ENCODE results near the gene AFF3. TPM values are rescaled to one million over a fixed set of nuclear protein-coding genes. Genes with fewer than 3 reads are reported as not detected.

AFF3 gene
- total RNA-seq, 1 experiment from 2014 or later: 0.22 TPM

DNA sequence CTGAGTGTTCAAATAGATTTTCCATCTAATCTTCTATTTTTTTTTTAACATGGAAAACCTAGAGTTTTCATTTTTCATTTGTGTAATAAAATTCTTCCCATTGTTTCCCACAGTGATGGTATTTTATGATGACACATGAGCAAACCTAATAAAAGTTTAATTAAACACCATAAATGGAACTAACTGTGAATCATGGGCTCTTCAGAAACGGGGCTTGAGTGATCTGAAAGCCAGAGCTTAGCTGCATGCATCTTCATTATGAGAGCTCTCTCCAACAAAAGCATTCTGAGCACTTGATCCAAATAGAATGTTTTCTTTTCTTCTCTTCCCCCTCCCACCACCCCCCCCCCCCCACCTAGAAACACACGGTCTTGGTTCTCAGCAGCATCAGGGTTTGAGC, 570.4 kb downstream of the AFF3 start:
- Mint-ChIP-seq H3K9me3 (no peaks in the 10 kb centered on the region), H3K27me3 (ENCODE audit: low read depth) (no peaks in the 10 kb centered on the region; the same call in 1 of the 2 replicates), H3K36me3 (ENCODE audit: insufficient read depth in 1 of 3, low read depth in 3 of 3) (no peaks in the 10 kb centered on the region), H3K27ac (0 out of 7 replicates have a peak overlapping the region, but pooled peaks of 1 of the 3 experiments have one; percentile 42), H3K4me3 (no peak overlapping the region), H3K4me1 (peaks cover 23 to 26% of the 10 kb centered on the region in 2 experiments)
- no peak overlapping the region for H2BK12ac ChIP-seq (ENCODE audit: insufficient read length, low read depth, low read length)
- H2AFZ ChIP-seq (ENCODE audit: low read length): no peak overlapping the region
- H2BK5ac ChIP-seq (ENCODE audit: insufficient read length, low read length): no peak overlapping the region
- no peak overlapping the region for H2BK15ac ChIP-seq (ENCODE audit: low read depth, low read length)
- H3K23me2 ChIP-seq (ENCODE audit: insufficient read length, low read depth, low read length, poor library complexity, severe bottlenecking): no peaks in the 10 kb centered on the region
- no peak overlapping the region for H4K91ac ChIP-seq (ENCODE audit: insufficient read length, low read depth, low read length)
- H3K23ac ChIP-seq (ENCODE audit: insufficient read length, low read depth, low read length): no peak overlapping the region
- H3K9ac ChIP-seq (ENCODE audit: extremely low read depth, insufficient read length, low read length): no peak overlapping the region
- TF ChIP-seq, protein P1, sequence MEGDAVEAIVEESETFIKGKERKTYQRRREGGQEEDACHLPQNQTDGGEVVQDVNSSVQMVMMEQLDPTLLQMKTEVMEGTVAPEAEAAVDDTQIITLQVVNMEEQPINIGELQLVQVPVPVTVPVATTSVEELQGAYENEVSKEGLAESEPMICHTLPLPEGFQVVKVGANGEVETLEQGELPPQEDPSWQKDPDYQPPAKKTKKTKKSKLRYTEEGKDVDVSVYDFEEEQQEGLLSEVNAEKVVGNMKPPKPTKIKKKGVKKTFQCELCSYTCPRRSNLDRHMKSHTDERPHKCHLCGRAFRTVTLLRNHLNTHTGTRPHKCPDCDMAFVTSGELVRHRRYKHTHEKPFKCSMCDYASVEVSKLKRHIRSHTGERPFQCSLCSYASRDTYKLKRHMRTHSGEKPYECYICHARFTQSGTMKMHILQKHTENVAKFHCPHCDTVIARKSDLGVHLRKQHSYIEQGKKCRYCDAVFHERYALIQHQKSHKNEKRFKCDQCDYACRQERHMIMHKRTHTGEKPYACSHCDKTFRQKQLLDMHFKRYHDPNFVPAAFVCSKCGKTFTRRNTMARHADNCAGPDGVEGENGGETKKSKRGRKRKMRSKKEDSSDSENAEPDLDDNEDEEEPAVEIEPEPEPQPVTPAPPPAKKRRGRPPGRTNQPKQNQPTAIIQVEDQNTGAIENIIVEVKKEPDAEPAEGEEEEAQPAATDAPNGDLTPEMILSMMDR (conservative IDR thresholded peaks at IDR 0.05): no peak
- no peaks in the 10 kb centered on the region for H3K9me3 ChIP-seq (ENCODE audit: control insufficient read depth, low read depth, low read length)
- H3K18ac ChIP-seq (ENCODE audit: insufficient read length, low read depth, low read length): no peak overlapping the region
- no peak overlapping the region for H3K4ac ChIP-seq (ENCODE audit: low read depth, low read length)
- no peak overlapping the region for H3K27ac ChIP-seq (ENCODE audit: insufficient read length, low read depth, low read length)
- no peak overlapping the region for H3K56ac ChIP-seq (ENCODE audit: insufficient read length, low read depth, low read length)
- no peaks in the 10 kb centered on the region for H3K27me3 ChIP-seq (ENCODE audit: insufficient read depth, low read length)
- no peak overlapping the region for H4K5ac ChIP-seq (ENCODE audit: insufficient read length, low read depth, low read length)
- no peaks in the 10 kb centered on the region for H3K79me2 ChIP-seq (ENCODE audit: insufficient read depth, low read length)
- H3K4me1 ChIP-seq (ENCODE audit: insufficient read depth, low read length): no peaks in the 10 kb centered on the region; the same call in 1 of the 2 replicates
- H2BK120ac ChIP-seq (ENCODE audit: low read depth, low read length, poor library complexity, severe bottlenecking): no peak overlapping the region
- no peaks in the 10 kb centered on the region for H4K20me1 ChIP-seq (ENCODE audit: control insufficient read depth, insufficient read depth, insufficient read length)
- no peak for DNase-seq
- no peak overlapping the region for H3K4me2 ChIP-seq (ENCODE audit: insufficient read depth, insufficient read length, low read length)
- no peak overlapping the region for H3T11ph ChIP-seq (ENCODE audit: low read length)
- H3K14ac ChIP-seq (ENCODE audit: insufficient read depth, low read length): no peak overlapping the region
- H3K79me1 ChIP-seq (ENCODE audit: insufficient read depth, low read depth, low read length, poor library complexity, severe bottlenecking): no peaks in the 10 kb centered on the region
- H4K8ac ChIP-seq (replicated peaks; ENCODE audit: insufficient read length, low read depth, low read length): no peak overlapping the region
- H2AK5ac ChIP-seq (ENCODE audit: insufficient read length, low read length): no peak overlapping the region
- WGBS (ENCODE audit: extremely low coverage, insufficient read length, low lambda C conversion rate): no CpG with 5 or more reads among the region's 2 CpGs
- H2BK20ac ChIP-seq (ENCODE audit: low read depth, low read length, poor library complexity, severe bottlenecking): no peak overlapping the region
